PC-3 (cell line): ENCODE results near the gene GASK1B. TPM values are rescaled to one million over a fixed set of nuclear protein-coding genes. Genes with fewer than 3 reads are reported as not detected.

ENCODE experiments used
- ATAC-seq: fragments of 200-7000 bp; cut with Tn5 transposase; 2 replicates; pipeline ENCODE4 v1.9.1; 2020; ENCODE audit warnings: mild to moderate bottlenecking, moderate library complexity
- BruUV-seq: library from RNA; stranded (reverse); fragments of 400-500 nt; replicated peaks from 2 replicates; lab custom pipeline; 2021; lab: Mats Ljungman, UMichigan
- CTCF ChIA-PET: fragments of 300-600 bp; sonication (Branson Sonifier 250); formaldehyde crosslinking; loops from one replicate; lab custom pipeline; 2022; ENCODE audit warnings: antibody characterized with exemption; lab: Charles Lee
- POLR2A ChIA-PET: fragments of 300-600 bp; sonication (Branson Sonifier 250); formaldehyde crosslinking; loops from one replicate; lab custom pipeline; 2022; ENCODE audit warnings: antibody characterized with exemption; ENCODE audit not compliant: unreplicated experiment; lab: Charles Lee
- DNase-seq: peaks from one replicate; pipeline ENCODE4 v3.0.0-alpha.2; 2015
- H2AFZ ChIP-seq: fragments of 300-600 bp; sonication (generic); 2 replicates; pipeline ENCODE4 v1.6.0; 2016; ENCODE audit warnings: antibody characterized with exemption, low read length
- H3F3A ChIP-seq: fragments of 300-600 bp; sonication (generic); one replicate; pipeline ENCODE4 v1.6.0; 2017; ENCODE audit warnings: antibody characterized with exemption, low read length, control low read depth, mild to moderate bottlenecking; ENCODE audit not compliant: unreplicated experiment
- H3K27ac ChIP-seq: fragments of 300-600 bp; sonication (generic); 2 replicates; pipeline ENCODE4 v1.5.1; 2016; ENCODE audit warnings: mild to moderate bottlenecking, low read length
- H3K27me3 ChIP-seq: fragments of 300-600 bp; sonication (generic); 2 replicates; pipeline ENCODE4 v1.6.1; 2016; ENCODE audit warnings: low read length, mixed read lengths
- H3K36me3 ChIP-seq: fragments of 300-600 bp; sonication (generic); 2 replicates; pipeline ENCODE4 v1.6.1; 2016; ENCODE audit warnings: low read depth, mixed run types, low read length, mixed read lengths
- H3K4me1 ChIP-seq: fragments of 300-600 bp; sonication (generic); 2 replicates; pipeline ENCODE4 v1.5.1; 2016; ENCODE audit warnings: low read length; ENCODE audit not compliant: insufficient read depth
- H3K4me2 ChIP-seq: fragments of 300-600 bp; sonication (generic); 2 replicates; pipeline ENCODE4 v1.6.0; 2016; ENCODE audit warnings: low read length
- H3K4me3 ChIP-seq: fragments of 300-600 bp; sonication (generic); 2 replicates; pipeline ENCODE4 v1.5.1; 2016; ENCODE audit warnings: mild to moderate bottlenecking, low read length, mixed read lengths
- H3K79me2 ChIP-seq: fragments of 300-600 bp; sonication (generic); 2 replicates; pipeline ENCODE4 v1.6.1; 2017; ENCODE audit warnings: low read length, mixed read lengths
- H3K9ac ChIP-seq: fragments of 300-600 bp; sonication (generic); 2 replicates; pipeline ENCODE4 v1.6.0; 2016; ENCODE audit warnings: mild to moderate bottlenecking, low read length
- H3K9me2 ChIP-seq: fragments of 300-600 bp; sonication (generic); replicated peaks from 2 replicates; pipeline ENCODE4 v1.6.1; 2016; ENCODE audit warnings: mixed run types, low read length, mixed read lengths
- H3K9me3 ChIP-seq: fragments of 300-600 bp; sonication (generic); 2 replicates; pipeline ENCODE4 v1.6.1; 2016; ENCODE audit warnings: low read length, mixed read lengths
- H4K20me1 ChIP-seq: fragments of 300-600 bp; sonication (generic); 2 replicates; pipeline ENCODE4 v1.6.1; 2016; ENCODE audit warnings: low read length, mixed read lengths
- CTCF ChIP-seq: fragments of 300-600 bp; sonication (generic); conservative IDR thresholded peaks from 2 replicates; pipeline ENCODE4 v1.5.1; 2017; ENCODE audit warnings: antibody characterized with exemption, low read depth, mild to moderate bottlenecking, low read length
- EZH2 ChIP-seq: fragments of 300-600 bp; sonication (generic); IDR thresholded peaks from one replicate; pipeline ENCODE4 v1.6.1; 2017; ENCODE audit warnings: antibody characterized with exemption, mild to moderate bottlenecking, low read length; ENCODE audit not compliant: unreplicated experiment
- EZH2phosphoT487 ChIP-seq: fragments of 300-600 bp; sonication (generic); IDR thresholded peaks from 2 replicates; pipeline ENCODE4 v1.6.1; 2018; ENCODE audit warnings: mild to moderate bottlenecking, antibody characterized with exemption, low read length, borderline replicate concordance
- intact Hi-C: fragments of 100-400 bp; cut with micrococcal nuclease; formaldehyde crosslinking; loops from 2 replicates; pipeline ENCODE4 v1.9.0; 2023
- total RNA-seq: library from RNA; depleted of rRNA; stranded (reverse); fragments of >200 nt; gene quantifications from 2 replicates; pipeline ENCODE4 v1.2.3, GENCODE V29; 2014

The GASK1B gene
- total RNA-seq, 1 experiment from 2014 or later: 0.51 TPM

GRCh38 chr4:158134222-158134621 is 38.6 kb downstream of the GASK1B start:
- CTCF ChIA-PET: no interaction called here
- intact Hi-C loops: no loop called here
- POLR2A ChIA-PET: no interaction called here

GRCh38 chr4:158133551-158133950 is 39.3 kb downstream of the GASK1B start:
- no peaks in the 10 kb centered on the region for H3K27me3 ChIP-seq
- H3K4me1 ChIP-seq: no peaks in the 10 kb centered on the region
- no peaks in the 10 kb centered on the region for H3K9me3 ChIP-seq
- H3F3A ChIP-seq: no peaks in the 10 kb centered on the region
- ChIA-PET CTCF (no interaction called here), POLR2A (no interaction called here)
- H3K9me2 ChIP-seq: no peaks in the 10 kb centered on the region
- ATAC-seq (no peak), DNase-seq (no peak)
- no peaks in the 10 kb centered on the region for H3K36me3 ChIP-seq
- TF ChIP-seq EZH2 (no peak), EZH2phosphoT487 (no peak), CTCF (no peak)
- H3K4me2 ChIP-seq: no peak overlapping the region
- H3K9ac ChIP-seq: no peak overlapping the region
- no peak overlapping the region for H3K27ac ChIP-seq
- no TSS peak for BruUV-seq
- intact Hi-C loops: no loop called here
- no peaks in the 10 kb centered on the region for H3K79me2 ChIP-seq
- no peak overlapping the region for H2AFZ ChIP-seq
- no peak overlapping the region for H3K4me3 ChIP-seq
- H4K20me1 ChIP-seq: no peaks in the 10 kb centered on the region

More at GRCh38 chr4:158134222-158134621, 38.6 kb downstream of the GASK1B start:
- H3K79me2 ChIP-seq: no peaks in the 10 kb centered on the region
- H3K9me2 ChIP-seq: no peaks in the 10 kb centered on the region
- no peak for DNase-seq
- no peaks in the 10 kb centered on the region for H3K9me3 ChIP-seq
- H3K27ac ChIP-seq: no peak overlapping the region
- no peak overlapping the region for H3K4me3 ChIP-seq
- TF ChIP-seq EZH2: no peak
- TF ChIP-seq CTCF: no peak
- no peak for TF ChIP-seq EZH2phosphoT487
- H3K4me2 ChIP-seq: no peak overlapping the region
- H4K20me1 ChIP-seq: no peaks in the 10 kb centered on the region
- no peak overlapping the region for H2AFZ ChIP-seq
- no TSS peak for BruUV-seq
- H3K9ac ChIP-seq: no peak overlapping the region
- no peaks in the 10 kb centered on the region for H3K4me1 ChIP-seq
- no peaks in the 10 kb centered on the region for H3K36me3 ChIP-seq
- no peaks in the 10 kb centered on the region for H3F3A ChIP-seq
- ATAC-seq: no peak
- H3K27me3 ChIP-seq: no peaks in the 10 kb centered on the region

- DNase-seq: no peak
- intact Hi-C loops: no loop called here
These were observed 41.8 kb downstream of the GASK1B start for GRCh38 chr4:158131027-158131426.

More at GRCh38 chr4:158131027-158131426, 41.8 kb downstream of the GASK1B start:
- H3K27me3 ChIP-seq: no peaks in the 10 kb centered on the region
- no peaks in the 10 kb centered on the region for H3K9me2 ChIP-seq
- no peak overlapping the region for H3K27ac ChIP-seq
- ATAC-seq: no peak
- H2AFZ ChIP-seq: no peak overlapping the region
- H3K4me3 ChIP-seq: no peak overlapping the region
- ChIA-PET POLR2A (no interaction called here), CTCF (no interaction called here)
- no TSS peak for BruUV-seq
- no peaks in the 10 kb centered on the region for H3K4me1 ChIP-seq
- H3F3A ChIP-seq: no peaks in the 10 kb centered on the region
- no peaks in the 10 kb centered on the region for H4K20me1 ChIP-seq
- no peak for TF ChIP-seq EZH2
- TF ChIP-seq EZH2phosphoT487: no peak
- no peak for TF ChIP-seq CTCF
- no peaks in the 10 kb centered on the region for H3K79me2 ChIP-seq
- H3K9ac ChIP-seq: no peak overlapping the region
- no peak overlapping the region for H3K4me2 ChIP-seq
- no peaks in the 10 kb centered on the region for H3K9me3 ChIP-seq
- no peaks in the 10 kb centered on the region for H3K36me3 ChIP-seq
